ENCODE data around the gene ETV6. TPM values are rescaled to one million over a fixed set of nuclear protein-coding genes. Genes with fewer than 3 reads are reported as not detected.

The ETV6 gene
- polyA plus RNA-seq, 1 donor (not counting 4 experiments of a cell fraction or from before 2014, with no cell fraction given), result 5.3 TPM

DNA sequence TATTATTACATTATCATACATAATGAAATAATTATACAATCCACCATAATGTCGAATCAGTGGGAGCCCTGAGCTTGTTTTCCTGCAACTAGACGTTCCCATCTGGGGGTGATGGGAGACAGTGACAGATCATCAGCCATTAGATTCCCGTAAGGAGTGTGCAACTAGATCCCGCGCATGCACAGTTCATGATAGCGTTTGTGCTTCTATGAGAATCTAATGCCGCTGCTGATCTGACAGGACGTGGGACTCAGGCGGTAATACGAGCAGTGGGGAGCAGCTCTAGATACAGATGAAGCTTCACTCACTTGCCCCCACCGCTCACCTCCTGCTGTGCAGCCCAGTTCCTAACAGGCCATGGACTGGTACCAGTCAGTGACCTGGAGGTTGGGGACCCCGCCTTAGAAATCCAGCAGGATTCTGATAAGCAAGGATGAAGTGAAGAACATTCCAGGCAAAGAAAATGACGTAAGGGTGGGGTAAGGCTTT is 204.6 kb downstream of the ETV6 start:
- H3K9me1 ChIP-seq (ENCODE audit: control insufficient read depth, extremely low read depth, insufficient read depth, low read length), result no peaks in the 10 kb centered on the region
- no peaks in the 10 kb centered on the region for H3K27me3 ChIP-seq (ENCODE audit: control insufficient read depth, extremely low read depth, insufficient read depth, low read length)
- no peak overlapping the region for H3K4me3 ChIP-seq (ENCODE audit: control insufficient read depth in 2 of 3, extremely low read depth in 1 of 3, insufficient read depth in 2 of 3, low read depth in 1 of 3, low read length in 3 of 3)
- H3K9ac ChIP-seq (ENCODE audit: control insufficient read depth, extremely low read depth, insufficient read depth, low read length), result no peak overlapping the region
- dilution Hi-C loops (cut with MboI; ENCODE audit: extremely low pct_ligation_motif_present, low sequenced_read_pairs), result no loop called here
- no peaks in the 10 kb centered on the region for H4K20me1 ChIP-seq (ENCODE audit: control insufficient read depth, extremely low read depth, insufficient read depth, low read length)
- no peak overlapping the region for H3K4me2 ChIP-seq (ENCODE audit: control insufficient read depth, extremely low read depth, insufficient read depth, low read depth, low read length)
- TF ChIP-seq EZH2 (IDR thresholded peaks at IDR 0.05; ENCODE audit: low read length), result no peak
- TF ChIP-seq, protein P1, sequence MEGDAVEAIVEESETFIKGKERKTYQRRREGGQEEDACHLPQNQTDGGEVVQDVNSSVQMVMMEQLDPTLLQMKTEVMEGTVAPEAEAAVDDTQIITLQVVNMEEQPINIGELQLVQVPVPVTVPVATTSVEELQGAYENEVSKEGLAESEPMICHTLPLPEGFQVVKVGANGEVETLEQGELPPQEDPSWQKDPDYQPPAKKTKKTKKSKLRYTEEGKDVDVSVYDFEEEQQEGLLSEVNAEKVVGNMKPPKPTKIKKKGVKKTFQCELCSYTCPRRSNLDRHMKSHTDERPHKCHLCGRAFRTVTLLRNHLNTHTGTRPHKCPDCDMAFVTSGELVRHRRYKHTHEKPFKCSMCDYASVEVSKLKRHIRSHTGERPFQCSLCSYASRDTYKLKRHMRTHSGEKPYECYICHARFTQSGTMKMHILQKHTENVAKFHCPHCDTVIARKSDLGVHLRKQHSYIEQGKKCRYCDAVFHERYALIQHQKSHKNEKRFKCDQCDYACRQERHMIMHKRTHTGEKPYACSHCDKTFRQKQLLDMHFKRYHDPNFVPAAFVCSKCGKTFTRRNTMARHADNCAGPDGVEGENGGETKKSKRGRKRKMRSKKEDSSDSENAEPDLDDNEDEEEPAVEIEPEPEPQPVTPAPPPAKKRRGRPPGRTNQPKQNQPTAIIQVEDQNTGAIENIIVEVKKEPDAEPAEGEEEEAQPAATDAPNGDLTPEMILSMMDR (optimal IDR thresholded peaks at IDR 0.05 in 1 of 3, IDR thresholded peaks at IDR 0.05 in 1 of 3, conservative IDR thresholded peaks at IDR 0.05 in 1 of 3; ENCODE audit: extremely low read depth in 1 of 3, insufficient read depth in 2 of 3, low read length in 3 of 3), result no peak
- peaks cover 0 to 5% of the 10 kb centered on the region in 2 experiments for H3K36me3 ChIP-seq (ENCODE audit: control insufficient read depth in 2 of 2, extremely low read depth in 1 of 2, insufficient read depth in 2 of 2, low read length in 2 of 2)
- FAIRE-seq (no peak), DNase-seq (ENCODE audit: low read depth, low spot score) (no peak)
- H3K4me1 ChIP-seq (ENCODE audit: control insufficient read depth, extremely low read depth, insufficient read depth, low read length), result no peaks in the 10 kb centered on the region
- no peak overlapping the region for H3K27ac ChIP-seq (ENCODE audit: control insufficient read depth, insufficient read depth, low read length)
- no peak overlapping the region for H2AFZ ChIP-seq (ENCODE audit: control insufficient read depth, low read length)
- no peaks in the 10 kb centered on the region for H3K79me2 ChIP-seq (ENCODE audit: control insufficient read depth, insufficient read depth, low read length)
- H3K9me3 ChIP-seq (ENCODE audit: control insufficient read depth, low read depth, low read length), result no peaks in the 10 kb centered on the region

DNA sequence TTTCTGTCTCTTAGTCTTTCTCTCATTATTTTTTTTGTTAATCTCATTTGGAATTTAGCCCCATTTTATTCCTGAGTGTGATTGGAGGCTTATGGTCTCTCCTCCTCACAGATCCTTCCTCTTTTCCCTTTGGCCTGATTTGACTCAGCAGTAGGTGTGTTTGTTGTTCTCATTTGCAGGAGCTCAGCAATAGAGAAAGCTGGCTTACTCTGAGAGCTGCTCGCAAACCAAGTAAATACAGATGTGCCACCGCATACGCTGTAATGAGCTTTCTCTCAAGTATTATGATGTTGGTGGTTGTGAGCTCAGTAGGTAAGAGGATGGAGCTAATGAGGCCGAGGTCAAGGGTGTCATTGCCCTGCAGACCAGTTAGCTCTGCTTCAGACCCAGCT is 206.5 kb downstream of the ETV6 start:
- no peaks in the 10 kb centered on the region for H3K27me3 ChIP-seq (ENCODE audit: control insufficient read depth, extremely low read depth, insufficient read depth, low read length)
- H2AFZ ChIP-seq (ENCODE audit: control insufficient read depth, low read length), result no peak overlapping the region
- FAIRE-seq, result no peak
- H3K36me3 ChIP-seq (ENCODE audit: control insufficient read depth in 2 of 2, extremely low read depth in 1 of 2, insufficient read depth in 2 of 2, low read length in 2 of 2), result peaks cover 0 to 5% of the 10 kb centered on the region in 2 experiments
- H3K4me3 ChIP-seq (ENCODE audit: control insufficient read depth in 2 of 3, extremely low read depth in 1 of 3, insufficient read depth in 2 of 3, low read depth in 1 of 3, low read length in 3 of 3), result no peak overlapping the region
- no peak for TF ChIP-seq EZH2 (IDR thresholded peaks at IDR 0.05; ENCODE audit: low read length)
- no peak overlapping the region for H3K27ac ChIP-seq (ENCODE audit: control insufficient read depth, insufficient read depth, low read length)
- H3K79me2 ChIP-seq (ENCODE audit: control insufficient read depth, insufficient read depth, low read length), result no peaks in the 10 kb centered on the region
- H3K4me1 ChIP-seq (ENCODE audit: control insufficient read depth, extremely low read depth, insufficient read depth, low read length), result no peaks in the 10 kb centered on the region
- no peaks in the 10 kb centered on the region for H3K9me3 ChIP-seq (ENCODE audit: control insufficient read depth, low read depth, low read length)
- no peak for DNase-seq (ENCODE audit: low read depth, low spot score)
- no peaks in the 10 kb centered on the region for H4K20me1 ChIP-seq (ENCODE audit: control insufficient read depth, extremely low read depth, insufficient read depth, low read length)
- dilution Hi-C loops (cut with MboI; ENCODE audit: extremely low pct_ligation_motif_present, low sequenced_read_pairs), result no loop called here
- H3K9ac ChIP-seq (ENCODE audit: control insufficient read depth, extremely low read depth, insufficient read depth, low read length), result no peak overlapping the region
- H3K4me2 ChIP-seq (ENCODE audit: control insufficient read depth, extremely low read depth, insufficient read depth, low read depth, low read length), result no peak overlapping the region
- H3K9me1 ChIP-seq (ENCODE audit: control insufficient read depth, extremely low read depth, insufficient read depth, low read length), result no peaks in the 10 kb centered on the region

DNA sequence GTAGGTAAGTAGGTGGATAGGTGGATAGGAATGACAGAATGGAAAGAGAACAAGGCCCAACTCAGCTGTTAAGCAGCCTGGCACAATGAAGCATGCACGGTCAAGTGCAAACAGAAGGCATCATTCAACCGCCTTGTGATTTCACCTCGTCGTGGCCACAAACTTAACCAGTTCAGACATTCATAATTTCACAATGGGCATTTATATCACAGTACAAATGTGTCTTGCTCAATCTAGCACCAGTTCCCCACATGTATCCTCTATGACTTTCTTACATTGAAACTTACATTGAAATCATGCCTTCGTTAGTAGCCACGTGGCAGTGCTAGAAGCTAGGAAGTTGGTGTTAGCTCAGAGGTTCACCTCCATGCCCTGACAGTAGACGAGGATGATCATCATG is 207.5 kb downstream of the ETV6 start:
- H3K9me3 ChIP-seq (ENCODE audit: control insufficient read depth, low read depth, low read length), result no peaks in the 10 kb centered on the region
- no peak overlapping the region for H2AFZ ChIP-seq (ENCODE audit: control insufficient read depth, low read length)
- FAIRE-seq, result no peak
- DNase-seq (ENCODE audit: low read depth, low spot score), result no peak
- H3K36me3 ChIP-seq (ENCODE audit: control insufficient read depth in 2 of 2, extremely low read depth in 1 of 2, insufficient read depth in 2 of 2, low read length in 2 of 2), result peaks cover 0 to 5% of the 10 kb centered on the region in 2 experiments
- no peaks in the 10 kb centered on the region for H4K20me1 ChIP-seq (ENCODE audit: control insufficient read depth, extremely low read depth, insufficient read depth, low read length)
- no peaks in the 10 kb centered on the region for H3K27me3 ChIP-seq (ENCODE audit: control insufficient read depth, extremely low read depth, insufficient read depth, low read length)
- TF ChIP-seq EZH2 (IDR thresholded peaks at IDR 0.05; ENCODE audit: low read length), result no peak
- TF ChIP-seq, protein P1 (optimal IDR thresholded peaks at IDR 0.05 in 1 of 3, IDR thresholded peaks at IDR 0.05 in 1 of 3, conservative IDR thresholded peaks at IDR 0.05 in 1 of 3; ENCODE audit: extremely low read depth in 1 of 3, insufficient read depth in 2 of 3, low read length in 3 of 3), result no peak
- H3K4me2 ChIP-seq (ENCODE audit: control insufficient read depth, extremely low read depth, insufficient read depth, low read depth, low read length), result no peak overlapping the region
- no peaks in the 10 kb centered on the region for H3K79me2 ChIP-seq (ENCODE audit: control insufficient read depth, insufficient read depth, low read length)
- no peaks in the 10 kb centered on the region for H3K9me1 ChIP-seq (ENCODE audit: control insufficient read depth, extremely low read depth, insufficient read depth, low read length)
- dilution Hi-C loops (cut with MboI; ENCODE audit: extremely low pct_ligation_motif_present, low sequenced_read_pairs), result no loop called here
- no peak overlapping the region for H3K4me3 ChIP-seq (ENCODE audit: control insufficient read depth in 2 of 3, extremely low read depth in 1 of 3, insufficient read depth in 2 of 3, low read depth in 1 of 3, low read length in 3 of 3)
- no peak overlapping the region for H3K27ac ChIP-seq (ENCODE audit: control insufficient read depth, insufficient read depth, low read length)
- H3K9ac ChIP-seq (ENCODE audit: control insufficient read depth, extremely low read depth, insufficient read depth, low read length), result no peak overlapping the region
- no peaks in the 10 kb centered on the region for H3K4me1 ChIP-seq (ENCODE audit: control insufficient read depth, extremely low read depth, insufficient read depth, low read length)
